Measurements from ENCODE around the gene CPAMD8.

Gene CPAMD8

DNA sequence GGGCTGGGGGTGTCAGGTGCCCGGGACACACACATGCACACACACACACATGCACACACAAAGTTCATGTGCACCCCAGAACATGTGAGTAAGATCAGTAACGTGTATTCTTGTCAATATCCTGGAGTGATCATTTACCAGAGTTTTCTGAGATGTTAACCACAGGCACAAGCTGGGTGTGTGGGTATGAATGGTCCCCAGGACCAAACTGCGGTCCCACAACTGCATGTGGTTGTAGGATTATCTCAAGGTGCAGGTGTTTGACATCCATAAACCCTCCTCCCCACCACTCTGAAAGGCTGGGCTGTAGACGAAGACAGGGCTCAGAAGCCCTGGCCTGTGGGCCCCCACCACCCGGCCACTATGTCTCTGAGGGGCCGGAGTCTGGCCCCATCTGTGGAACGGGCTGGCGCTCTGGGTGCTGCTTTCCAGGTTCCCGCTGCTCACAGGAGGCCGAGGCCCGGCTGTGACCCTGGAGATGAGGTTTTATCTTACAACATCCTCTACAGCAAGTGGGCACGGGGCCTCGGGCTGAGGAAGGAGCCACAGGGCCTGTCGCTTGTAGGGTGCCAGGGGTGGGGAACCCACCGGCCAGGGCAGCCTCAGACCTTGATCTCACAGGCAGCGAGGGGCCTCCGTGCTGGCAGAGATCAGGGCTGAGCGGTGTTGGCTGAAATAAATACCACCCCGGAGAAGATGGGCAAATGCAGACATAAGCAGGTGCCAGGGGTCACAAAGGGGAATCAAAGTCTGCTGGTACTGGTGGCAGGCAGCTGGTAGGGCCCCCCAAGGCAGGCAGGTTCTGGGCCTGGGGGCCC, 133.5 kb downstream of the CPAMD8 start:
- DNase-seq (ENCODE audit: low read depth in 2 of 2), result no peak

DNA sequence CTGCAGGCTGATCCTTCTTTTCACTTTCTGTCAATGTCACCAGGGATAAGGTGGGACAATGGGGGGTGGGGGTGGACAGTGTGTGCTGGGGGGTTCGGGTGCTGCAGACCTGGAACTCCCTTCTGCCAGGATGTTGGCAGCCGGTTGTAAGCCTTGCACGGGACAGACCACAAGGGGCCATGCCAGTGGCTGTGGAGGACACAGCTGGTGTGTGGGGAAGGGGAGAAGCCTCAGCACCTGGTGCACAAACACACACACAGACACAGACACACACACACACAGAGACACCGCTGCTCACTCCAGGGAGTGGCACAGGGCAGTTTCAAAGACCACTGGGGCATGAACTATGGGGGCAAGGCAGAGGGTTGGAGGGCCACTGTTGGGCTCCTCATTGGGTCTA, 134.2 kb downstream of the CPAMD8 start:
- DNase-seq (ENCODE audit: low read depth in 2 of 2), result no peak

DNA sequence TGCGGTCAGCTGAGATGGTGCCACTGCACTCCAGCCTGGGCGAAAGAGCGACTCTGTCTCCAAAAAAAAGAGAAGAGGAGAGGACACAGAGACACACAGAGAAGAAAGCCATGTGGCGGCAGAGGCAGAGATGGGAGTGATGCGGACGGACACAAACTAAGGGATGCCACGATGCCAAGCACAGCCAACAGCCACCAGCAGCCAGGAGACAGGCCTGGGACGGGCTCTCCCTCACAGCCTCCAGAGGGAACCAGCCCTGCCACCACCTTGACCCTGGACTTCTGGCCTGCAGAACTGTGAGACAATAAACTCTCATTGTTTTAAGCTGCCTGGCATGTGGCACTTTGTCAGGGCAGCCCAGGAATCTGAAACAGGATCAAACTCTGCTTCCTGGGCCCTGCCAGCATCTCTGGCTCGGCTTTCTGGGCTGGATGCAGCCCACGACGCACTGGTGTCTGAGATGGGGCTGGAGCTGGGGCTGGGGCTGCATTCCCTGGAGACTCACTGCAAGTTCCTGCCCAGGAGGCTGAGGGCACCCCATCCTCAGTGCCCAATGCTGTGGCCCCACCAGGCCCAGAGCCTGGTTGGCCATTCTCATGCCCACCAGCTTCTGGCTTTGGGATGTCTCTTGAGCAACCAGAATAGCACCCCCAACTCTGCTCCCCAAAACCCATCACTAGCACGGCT, 134.8 kb downstream of the CPAMD8 start:
- DNase-seq (ENCODE audit: low read depth in 2 of 2), result no peak

DNA sequence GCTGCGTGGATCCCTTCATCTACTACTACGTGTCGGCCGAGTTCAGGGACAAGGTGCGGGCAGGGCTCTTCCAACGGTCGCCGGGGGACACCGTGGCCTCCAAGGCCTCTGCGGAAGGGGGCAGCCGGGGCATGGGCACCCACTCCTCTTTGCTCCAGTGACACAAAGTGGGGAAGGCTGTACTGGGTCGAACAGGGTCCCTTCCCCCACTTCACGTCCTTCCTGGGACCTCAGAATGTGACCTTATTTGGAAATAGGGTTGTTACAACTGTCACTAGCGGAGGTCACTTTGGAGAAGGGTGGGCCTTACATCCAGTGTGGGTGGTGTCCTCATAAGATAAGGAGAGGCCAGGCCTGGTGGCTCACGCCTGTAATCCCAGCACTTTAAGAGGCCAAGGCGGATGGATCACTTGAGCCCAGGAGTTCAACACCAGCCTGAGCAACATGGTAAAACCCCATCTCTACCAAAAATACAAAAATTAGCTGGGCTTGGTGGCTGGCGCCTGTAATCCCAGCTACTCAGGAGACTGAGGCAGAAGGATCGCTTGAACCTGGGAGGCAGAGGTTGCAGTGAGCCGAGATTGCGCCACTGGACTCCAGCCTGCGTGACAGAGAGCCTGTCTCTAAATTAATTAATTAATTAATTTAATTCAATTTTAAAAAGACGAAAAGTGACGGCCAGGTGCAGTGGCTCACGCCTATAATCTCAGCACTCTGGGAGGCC, 136.0 kb downstream of the CPAMD8 start:
- no peak for DNase-seq (ENCODE audit: low read depth in 2 of 2)

DNA sequence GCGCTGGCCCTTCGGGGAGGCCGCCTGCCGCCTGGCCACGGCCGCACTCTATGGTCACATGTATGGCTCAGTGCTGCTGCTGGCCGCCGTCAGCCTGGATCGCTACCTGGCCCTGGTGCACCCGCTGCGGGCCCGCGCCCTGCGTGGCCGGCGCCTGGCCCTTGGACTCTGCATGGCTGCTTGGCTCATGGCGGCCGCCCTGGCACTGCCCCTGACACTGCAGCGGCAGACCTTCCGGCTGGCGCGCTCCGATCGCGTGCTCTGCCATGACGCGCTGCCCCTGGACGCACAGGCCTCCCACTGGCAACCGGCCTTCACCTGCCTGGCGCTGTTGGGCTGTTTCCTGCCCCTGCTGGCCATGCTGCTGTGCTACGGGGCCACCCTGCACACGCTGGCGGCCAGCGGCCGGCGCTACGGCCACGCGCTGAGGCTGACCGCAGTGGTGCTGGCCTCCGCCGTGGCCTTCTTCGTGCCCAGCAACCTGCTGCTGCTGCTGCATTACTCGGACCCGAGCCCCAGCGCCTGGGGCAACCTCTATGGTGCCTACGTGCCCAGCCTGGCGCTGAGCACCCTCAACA, 136.6 kb downstream of the CPAMD8 start:
- no peak for DNase-seq (ENCODE audit: low read depth in 2 of 2)

DNA sequence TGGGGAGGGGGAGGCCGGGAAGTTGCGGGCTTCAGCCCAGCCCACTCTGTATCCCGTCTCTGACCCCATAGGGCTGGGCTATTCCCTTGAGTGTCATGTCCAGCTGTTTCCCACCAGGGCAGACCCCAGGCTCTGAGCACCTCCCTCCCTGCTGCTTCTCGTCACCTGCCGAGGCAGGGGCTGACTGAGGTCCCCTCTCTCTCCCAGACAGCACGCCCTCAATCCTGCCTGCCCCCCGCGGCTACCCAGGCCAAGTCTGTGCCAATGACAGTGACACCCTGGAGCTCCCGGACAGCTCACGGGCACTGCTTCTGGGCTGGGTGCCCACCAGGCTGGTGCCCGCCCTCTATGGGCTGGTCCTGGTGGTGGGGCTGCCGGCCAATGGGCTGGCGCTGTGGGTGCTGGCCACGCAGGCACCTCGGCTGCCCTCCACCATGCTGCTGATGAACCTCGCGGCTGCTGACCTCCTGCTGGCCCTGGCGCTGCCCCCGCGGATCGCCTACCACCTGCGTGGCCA, 137.2 kb downstream of the CPAMD8 start:
- no peak for DNase-seq (ENCODE audit: low read depth in 2 of 2)

DNA sequence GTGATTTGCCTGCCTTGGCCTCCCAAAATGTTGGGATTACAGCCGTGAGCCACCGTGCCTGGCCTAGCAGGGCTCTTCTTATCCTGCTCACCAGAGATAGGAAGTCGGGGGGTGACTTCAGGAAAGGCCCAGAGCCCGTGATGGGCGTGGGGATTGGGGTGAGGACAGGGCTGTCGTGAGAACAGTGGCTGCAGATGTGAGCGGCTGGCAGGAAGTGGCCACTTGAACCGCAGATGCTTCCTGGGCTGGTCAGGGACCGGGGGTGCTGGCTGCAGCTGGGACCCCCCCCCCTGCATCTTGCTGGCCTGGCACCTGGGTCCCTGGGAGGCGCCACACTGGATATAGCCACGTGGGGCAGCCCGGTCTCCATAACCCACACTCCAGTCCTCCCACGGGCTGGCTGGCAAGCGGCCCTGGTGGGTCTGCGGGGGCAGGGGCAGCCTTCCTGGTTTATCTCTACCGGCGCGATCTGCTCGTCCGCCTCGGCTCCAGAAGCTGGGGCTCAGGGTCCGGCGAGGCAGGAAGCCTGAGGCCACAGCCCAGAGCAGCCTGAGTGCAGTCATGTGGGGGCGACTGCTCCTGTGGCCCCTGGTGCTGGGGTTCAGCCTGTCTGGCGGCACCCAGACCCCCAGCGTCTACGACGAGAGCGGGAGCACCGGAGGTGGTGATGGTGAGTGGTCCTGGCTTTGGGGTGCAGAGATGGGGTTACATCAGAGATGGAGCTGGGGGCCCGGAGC, 137.8 kb downstream of the CPAMD8 start, which contains the start of gene F2RL3:
F2RL3 (plus strand) TSS at position 371 of the 737 bp plus-strand sequence; CDS start at position 562, 191 bp downstream.
- DNase-seq (ENCODE audit: low read depth in 2 of 2), result no peak

DNA sequence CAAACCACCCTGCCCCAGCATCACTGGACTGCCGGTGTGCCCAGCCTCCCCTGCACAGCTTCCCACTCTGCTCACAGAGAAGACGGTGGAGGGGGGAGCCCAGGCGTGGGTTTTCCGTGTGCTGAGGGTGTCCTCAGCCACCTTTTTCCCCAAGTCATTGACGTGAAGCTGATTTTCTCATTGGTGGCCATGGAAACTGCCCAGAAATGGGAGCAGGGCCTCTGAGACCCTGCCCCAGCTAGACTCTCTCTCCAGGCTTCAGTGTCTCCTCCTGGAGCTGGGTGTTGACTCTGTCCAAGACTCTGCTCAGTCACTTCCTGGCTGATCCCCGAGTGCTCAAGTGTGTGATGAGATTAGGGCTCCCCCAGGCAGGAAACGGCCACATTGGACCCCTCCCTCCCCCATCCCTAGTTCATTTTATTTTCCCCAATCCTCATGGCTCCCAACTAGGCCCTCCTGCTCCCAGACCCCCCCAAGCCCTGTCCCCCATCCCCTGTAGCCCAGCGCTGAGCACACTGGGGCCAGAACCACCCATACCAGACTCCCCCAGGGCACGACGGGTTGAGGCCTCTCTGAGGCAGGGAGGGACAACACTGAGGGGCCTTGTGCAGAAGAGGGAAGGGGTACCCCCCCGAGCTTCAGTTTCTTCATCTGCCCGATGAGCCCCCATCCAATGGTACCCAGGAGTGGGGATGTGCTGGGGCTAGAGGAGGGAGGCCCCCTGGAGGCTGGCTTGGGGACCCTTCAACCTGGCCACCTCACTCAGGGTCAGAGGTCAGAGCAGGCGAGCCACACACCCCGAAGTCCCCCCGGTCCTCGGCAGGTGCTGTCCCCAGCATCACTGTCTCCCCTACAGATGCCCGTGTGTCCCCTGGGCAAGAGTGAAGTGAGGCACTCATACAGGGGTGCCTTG, 139.0 kb downstream of the CPAMD8 start:
- no peak for DNase-seq (ENCODE audit: low read depth in 2 of 2)

DNA sequence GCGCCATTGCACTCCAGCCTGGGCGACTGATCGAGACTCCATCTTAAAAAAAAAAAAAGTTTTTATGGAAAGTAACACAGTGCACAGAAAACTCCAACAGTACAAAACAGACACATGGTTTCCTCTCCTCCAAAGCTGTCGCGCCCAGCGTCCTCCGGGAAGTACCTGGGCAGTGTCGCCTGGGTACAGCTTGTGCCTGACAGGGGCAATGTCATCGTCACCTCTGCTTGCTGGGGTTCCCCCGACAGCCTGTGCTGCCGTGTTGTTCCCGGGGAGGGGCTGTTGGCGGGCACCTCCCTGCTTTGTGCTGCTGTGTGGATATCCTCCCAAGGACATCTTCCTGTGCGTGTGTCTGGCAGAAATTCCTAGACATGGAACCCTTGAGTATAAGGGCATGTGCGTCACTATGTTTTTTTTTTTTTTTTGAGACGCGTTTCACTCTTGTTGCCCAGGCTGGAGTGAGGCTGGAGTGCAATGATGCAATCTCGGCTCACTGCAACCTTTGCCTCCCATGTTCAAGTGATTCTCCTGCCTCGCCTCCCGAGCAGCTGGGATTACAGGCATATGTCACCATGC, 140.2 kb downstream of the CPAMD8 start:
- DNase-seq (ENCODE audit: low read depth in 2 of 2), result no peak

DNA sequence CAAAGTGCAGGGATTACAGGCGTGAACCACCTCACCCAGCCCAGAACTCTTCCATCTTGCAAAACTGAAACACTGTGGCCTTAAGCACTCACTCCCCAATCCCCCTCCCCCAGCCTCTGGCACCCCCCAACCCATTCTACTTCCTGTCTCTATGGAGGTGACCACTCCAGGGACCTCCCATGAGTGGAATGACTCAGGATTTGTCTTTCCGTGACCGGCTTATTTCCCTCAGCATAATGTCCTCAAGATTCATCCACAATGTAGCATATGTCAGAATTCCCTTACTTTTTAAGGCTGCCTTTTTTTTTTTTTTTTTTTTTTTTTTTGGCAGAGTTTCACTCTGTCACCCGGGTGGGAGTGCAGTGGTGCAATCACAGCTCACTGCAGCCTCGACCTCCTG, 141.4 kb downstream of the CPAMD8 start:
- no peak for DNase-seq (ENCODE audit: low read depth in 2 of 2)

DNA sequence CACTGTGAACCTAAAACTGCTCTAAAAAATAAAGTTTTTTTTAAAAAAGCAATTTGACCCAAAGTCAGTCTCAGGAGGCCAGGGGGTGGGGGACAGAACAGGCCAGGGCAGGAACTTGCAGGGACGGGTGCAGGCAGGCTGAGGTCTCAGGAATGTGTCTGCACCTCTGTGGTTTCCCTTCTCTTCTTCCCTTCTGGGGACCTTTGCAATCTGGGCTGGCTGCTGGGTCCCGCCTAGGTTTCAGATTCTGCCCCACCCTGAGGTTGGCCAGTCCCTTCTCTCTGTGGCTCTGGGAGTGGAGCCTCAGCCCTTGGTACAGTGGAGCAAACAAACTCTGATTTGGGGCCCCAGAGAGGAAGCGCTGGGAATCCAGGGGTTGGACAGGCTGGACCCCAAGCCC, 143.1 kb downstream of the CPAMD8 start:
- no peak for DNase-seq (ENCODE audit: low read depth in 2 of 2)

DNA sequence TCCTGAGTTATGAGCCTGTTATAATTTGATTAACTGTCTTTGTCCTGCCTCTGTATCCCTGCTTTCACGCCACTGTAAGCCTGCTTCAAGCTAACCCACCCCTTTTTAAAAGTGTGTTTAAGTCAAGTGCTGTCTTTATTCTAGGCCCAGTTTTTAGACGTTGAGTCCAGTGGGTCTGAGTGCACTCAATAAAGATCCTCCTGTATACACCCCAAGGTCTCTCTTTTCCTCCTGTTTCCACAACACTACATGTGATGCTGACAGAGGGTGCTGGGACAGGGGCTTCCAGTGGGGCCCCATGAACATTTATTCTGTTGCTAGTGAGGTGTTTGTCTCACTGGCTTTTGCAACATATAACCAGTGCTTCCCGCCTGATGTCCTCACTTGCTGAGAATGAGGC, 144.5 kb downstream of the CPAMD8 start:
- no peak for DNase-seq (ENCODE audit: low read depth in 2 of 2)

DNA sequence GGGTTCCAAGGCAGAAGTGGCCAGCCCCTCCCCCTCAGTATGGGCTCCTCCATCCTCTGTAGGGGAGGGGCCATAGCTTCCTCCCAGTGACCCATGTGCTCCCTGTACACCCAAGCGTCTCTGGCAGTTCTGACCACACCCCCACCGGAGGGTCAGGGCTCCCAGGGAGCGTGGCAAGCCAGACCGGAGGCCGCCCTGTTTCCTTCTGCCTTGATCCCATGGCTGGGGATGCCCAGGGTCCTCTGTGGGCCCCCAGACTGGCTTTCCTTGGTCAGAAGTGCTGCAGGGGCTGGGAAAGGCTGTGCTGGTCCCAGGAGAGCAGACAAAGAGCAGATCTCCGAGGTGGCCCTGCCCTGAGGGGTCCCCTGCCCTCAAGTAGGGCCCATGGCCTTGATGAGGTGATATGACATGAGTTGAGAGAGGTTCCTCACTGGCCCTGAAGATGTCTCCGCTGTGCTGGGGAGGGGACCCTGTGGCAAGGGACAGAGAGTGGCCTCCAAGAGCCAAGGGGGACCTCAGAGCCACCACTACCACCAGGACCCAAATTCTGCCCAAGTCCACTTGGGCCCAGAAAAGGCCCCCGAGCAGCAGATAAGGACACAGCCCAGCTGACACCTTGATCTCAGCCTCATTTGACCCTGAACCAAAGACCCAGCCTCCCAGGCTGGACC, 145.6 kb downstream of the CPAMD8 start:
- no peak for DNase-seq (ENCODE audit: low read depth in 2 of 2)

DNA sequence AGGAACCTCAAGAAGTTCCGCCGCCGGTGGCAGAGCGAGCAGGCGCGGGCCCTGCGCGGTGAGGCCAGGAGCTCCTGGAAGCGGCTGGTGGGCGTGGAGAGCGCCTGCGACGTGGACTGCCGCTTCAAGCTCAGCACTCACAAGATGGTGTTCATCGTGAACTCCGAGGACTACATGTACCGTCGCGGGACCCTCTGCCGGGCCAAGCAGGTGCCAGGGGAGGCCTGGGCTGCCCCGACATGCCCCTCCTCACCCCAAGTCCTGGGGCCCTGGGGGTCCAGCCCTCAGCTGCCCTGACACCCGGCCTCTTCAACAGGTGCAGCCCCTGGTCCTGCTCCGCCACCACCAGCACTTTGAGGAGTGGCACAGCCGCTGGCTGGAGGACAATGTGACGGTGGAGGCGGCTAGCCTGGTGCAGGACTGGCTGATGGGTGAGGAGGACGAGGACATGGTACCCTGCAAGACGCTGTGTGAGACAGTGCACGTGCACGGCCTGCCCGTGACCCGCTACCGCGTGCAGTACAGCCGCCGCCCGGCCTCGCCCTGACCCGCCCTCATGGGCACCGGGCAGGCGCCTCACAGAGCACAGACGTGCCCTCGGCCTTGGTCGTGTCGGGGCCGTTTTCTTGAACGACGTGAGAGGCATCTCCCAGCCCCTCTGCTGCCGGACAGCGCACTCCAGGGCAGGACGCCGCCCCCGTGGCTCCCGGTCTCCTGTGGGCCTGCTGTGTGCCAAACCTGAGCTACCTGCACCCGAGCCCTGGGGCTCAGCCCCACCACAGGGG, 148.2 kb downstream of the CPAMD8 start:
- DNase-seq (ENCODE audit: low read depth in 2 of 2), result no peak

DNA sequence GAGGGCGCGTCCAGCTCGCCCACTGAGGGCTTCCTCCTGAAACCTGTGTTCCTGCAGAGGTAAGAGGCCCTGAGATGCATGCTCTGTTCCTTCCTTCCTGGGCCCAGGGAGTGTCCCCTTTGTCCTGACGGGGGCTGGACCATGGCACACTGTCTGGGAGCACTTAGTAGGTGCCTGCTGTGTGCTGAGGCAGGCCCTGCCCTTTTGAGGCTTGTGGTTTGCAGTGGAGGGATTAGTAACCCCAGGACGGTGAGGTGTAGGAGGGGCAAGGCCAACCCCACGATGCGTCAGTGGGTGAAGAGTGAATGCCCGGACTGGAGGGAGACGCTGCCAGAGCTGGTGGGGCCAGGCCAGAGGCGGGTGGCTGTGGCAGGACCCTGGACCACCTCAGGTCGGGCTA, 149.0 kb downstream of the CPAMD8 start:
- DNase-seq (ENCODE audit: low read depth in 2 of 2), result no peak

DNA sequence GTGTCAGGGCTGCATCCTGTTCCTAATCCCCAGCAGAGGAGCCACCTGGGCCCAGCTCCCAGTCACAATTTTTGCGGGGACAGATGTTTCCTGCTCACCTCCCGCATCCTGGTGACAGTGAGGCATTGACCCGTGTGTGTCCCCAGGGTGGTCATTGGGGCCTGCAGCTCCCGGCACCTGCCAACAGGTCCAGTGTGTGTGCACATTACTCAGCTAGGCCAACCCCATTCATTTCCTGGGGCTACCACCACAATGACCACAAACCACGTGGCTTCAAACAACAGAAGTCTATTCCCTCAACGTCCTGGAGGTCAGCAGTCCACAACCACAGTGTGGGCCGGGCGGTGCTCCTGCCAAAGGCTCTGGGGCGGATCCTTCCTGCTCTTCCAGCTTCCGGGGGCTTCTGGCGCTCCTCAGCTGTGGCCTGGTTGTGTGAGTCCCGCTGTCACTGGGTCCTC, 149.7 kb downstream of the CPAMD8 start:
- DNase-seq (ENCODE audit: low read depth in 2 of 2), result no peak

DNA sequence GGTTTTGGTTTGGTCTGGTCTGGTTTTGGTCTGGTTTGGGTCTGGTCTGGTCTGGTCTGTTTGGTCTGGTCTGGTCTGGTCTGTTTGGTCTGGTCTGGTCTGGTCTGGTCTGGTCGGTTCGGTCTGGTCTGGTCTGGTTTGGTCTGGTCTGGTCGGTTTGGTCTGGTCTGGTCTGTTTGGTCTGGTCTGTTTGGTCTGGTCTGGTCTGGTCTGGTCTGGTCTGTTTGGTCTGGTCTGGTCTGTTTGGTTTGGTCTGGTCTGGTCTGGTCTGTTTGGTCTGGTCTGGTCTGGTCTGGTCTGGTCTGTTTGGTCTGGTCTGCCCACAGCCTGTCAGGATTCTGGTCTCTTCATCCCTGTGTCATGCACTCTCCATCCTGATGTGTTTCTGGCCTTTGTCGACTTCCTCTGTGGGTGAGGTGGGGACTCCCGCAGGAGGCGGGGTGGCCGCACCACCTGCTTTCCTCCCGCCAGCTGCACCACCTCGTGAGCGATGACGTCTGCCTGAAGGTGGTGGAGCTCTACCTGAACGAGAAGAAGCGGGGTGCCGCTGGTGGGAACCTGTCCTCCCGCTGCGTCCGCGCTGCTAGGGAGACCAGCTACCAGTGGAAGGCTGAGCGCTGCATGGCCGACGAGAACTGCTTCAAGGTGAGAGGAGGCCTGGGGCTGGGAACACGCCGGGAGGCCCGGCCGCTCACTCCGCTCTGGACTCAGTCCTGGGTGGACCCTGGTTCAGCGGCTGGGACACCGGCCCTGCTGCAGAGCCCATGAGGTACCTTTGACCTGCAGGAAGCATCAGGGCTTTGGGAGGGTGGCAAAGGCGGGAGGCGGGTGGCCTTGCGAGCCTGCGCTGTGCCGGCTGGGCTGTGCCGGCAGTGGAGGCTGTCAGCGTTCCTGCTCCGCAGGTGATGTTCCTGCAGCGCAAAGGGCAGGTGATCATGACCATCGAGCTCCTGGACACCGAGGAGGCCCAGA, 150.7 kb downstream of the CPAMD8 start:
- no peak for DNase-seq (ENCODE audit: low read depth in 2 of 2)
